Hematopoietic multipotent progenitor cell treated with erythropoietin and hydrocortisone succinate and interleukin-3 and kit ligand, for 4 days (in vitro differentiated cells): ENCODE data around the gene FGF21.
A peak's percentile ranks its signal among the peaks of the same experiment; 100 is the strongest.
"Not testable (repeated sequence)": the region's sequence is repeated elsewhere in the genome, so short reads cannot be mapped to it uniquely, and the experiment has no call there.

Experiments
- DNase-seq: peaks from one replicate; pipeline ENCODE4 v3.0.0-alpha.2; 2015

The FGF21 gene, protein sequence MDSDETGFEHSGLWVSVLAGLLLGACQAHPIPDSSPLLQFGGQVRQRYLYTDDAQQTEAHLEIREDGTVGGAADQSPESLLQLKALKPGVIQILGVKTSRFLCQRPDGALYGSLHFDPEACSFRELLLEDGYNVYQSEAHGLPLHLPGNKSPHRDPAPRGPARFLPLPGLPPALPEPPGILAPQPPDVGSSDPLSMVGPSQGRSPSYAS

GRCh38 chr19:48755084-48755641, at the start of gene FGF21:
TSS of gene FGF21 (plus strand) at chr19:48755524. CDS start at chr19:48756237, 713 bp downstream.
- DNase-seq: no peak

DNA sequence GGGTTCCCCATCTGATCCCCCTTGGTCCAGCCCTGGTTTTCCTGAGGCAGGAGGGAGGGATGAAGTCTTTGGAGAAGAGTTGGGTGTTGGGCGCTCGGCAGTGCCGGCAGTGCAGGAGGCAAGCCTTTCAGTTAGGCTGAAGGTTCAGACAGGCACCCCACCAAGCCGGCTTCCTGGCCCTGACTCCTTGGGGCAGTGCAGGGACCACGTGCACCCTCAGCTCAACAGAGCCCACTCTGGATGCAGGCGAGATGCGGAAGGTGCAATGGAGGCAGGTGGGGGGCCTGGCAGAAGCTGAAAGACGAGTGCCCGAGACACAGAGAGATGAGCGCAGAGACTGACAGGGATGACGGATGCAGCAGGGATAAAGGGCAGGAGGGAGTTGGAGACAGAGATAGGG, 46.9 kb upstream of the FGF21 start:
- DNase-seq: no peak

GRCh38 chr19:48711106-48711662, 44.1 kb upstream of the FGF21 start:
- no peak for DNase-seq

DNA sequence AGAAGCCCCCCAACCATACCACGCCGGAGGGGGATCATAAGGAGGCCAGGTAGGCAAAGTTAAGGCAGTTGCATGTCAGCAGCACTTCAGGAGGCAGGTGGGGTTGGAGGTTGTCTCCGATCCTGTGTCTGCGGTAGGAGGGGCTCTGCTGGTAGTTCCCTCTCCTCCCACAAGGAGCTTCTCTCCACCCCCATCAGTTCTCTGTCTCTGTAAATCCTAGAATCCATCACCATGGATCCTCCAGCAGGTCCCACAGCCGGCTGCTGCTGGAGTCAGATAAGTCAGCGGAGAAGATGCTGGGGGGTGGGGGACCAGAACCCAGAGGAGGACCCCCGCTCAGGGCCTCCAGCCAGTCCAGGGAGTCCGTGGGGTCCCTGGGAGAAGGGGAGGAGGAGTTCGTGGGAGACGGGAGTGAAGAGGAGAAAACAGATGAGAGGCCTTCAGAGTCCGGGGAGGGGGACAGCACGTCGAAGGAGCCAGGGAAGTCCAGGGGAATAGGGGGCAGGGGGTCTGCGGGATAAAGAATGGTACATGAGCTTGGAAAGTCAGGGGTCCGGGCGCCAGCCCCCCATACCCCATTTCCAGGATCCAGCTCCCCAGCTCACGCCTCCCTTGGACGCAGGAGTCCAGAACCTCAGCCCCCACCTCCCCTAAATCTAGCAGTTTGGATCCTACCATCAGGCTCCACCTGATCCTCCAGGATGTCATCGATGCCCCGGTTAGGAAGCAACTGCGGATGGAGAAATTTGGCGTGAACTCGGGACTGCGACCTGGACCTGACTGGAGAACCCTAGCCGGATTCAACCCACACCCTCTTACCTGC, 42.1 kb upstream of the FGF21 start:
- peak; percentile 60 for DNase-seq

GRCh38 chr19:48713864-48714755, 41.2 kb upstream of the FGF21 start:
- peak; percentile 100 for DNase-seq

DNA sequence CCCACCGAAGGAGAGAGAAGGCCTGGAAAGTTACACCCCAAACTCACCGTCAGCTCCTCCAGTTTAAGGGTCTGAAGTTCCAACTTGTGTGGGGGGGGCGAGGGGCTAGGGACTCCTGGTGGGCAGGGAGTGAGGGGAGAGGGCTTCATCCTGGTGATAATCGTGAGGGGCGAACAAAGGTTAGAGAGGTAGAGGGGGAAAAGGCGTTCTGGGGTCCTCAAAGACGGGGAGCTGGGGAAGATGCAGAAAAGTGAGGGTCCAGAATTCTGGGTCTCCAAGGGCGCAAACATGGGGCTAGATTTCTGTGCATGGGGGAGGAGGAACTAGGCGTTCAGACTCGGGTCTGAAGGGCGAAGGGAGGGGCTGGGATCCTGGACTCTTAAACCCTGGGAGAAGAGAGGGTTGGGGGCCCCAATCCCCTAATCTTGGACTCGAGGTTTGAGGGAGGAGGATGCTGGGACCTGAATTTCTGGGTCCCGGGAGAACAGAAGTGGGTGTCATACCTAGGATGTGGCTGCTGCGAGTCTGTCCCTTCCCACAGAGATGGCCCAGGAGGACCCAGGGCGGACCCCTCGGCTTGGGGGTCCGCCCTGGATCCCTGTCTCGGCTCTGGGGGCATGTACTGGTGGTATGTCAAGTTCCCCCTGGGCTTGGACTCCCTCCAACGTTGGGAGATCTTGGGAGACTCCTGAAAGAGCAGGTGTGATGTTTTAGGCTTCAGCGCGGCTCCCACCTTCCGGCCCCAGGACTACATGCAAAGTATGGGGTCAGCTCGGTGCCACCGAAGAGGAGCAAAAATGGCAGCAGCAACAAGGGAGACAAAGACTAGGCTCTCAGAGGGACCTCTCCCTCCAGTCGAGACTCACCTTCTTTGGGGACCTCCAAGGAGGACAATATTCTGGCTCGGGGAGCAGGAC, 40.3 kb upstream of the FGF21 start:
- no peak for DNase-seq

DNA sequence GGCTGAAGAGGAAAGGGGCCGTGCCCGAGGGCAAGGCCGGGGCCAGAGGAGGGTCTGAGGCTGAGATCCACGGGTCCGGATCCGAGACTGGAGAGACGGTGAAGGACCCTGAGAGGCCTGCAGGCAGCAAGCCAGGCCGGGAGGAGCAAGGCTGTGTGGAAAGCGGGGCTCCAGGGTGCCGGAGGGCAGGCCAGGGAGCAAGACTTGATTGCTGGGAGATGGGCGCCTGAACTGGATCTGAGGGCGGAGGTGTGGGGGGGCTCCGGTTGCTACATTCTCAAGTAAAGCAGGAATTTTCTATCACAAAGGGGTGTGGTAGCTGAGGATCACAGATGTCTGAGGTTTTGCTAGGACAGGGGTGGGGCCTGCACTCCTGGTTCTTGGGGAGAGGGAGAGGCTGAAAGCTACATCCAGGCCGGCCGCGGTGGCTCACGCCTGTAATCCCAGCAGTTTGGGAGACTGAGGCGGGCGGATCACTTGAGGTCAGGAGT, 39.6 kb upstream of the FGF21 start:
- no peak for DNase-seq

DNA sequence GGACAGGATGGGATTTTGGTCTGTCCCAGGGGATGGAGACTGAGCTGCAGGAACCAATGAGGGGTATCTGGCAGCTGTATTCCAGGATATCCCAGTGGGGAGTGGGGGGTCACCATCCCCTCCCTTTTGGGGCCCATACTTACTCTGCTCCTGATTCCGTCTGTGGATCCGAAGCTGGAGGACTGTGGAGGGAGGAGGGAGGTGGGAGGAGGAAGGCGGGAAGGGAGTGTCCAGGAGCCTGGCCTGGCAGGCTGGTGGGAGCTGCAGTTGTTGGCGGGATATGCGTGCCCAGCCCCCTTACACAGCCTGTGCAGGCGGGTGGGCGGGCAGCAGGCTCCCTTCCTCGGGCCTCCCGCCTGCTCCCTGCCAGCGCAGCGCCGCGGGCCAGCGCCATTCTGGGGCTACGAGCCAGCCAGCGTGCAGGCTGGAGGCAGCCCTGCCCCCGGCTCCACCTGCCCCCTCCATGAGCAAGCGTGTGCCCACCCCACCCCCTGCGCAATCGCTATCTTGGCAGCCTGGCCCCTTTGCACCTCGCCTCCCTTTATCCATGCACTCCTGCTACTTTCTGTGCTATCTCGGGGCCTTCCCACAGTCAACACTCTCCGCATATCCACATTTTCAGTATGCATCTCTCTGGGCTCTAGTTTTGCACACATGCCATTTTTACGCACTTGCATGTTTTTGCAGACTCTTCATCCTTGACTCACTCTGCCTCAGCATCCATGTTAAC, 38.6 kb upstream of the FGF21 start:
- peak; percentile 52 for DNase-seq

DNA sequence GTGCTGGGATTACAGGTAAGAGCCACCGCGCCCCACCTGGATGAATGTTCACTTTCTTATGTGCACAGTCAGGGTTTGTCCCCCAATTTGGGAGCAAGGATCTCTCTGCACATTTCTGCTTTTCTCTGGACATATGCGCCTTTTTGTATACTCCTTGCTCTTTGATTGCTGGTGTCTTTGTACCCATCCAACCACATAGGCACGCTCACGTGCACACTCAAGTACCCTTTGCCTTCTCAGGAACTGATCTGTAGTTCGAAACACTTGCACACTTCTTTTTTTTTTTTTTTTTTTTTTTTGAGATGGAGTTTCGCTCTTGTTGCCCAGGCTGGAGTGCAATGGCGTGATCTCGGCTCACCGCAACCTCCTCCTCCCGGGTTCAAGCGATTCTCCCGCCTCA, 37.2 kb upstream of the FGF21 start:
- not testable (repeated sequence) for DNase-seq

- DNase-seq: no peak
Observed at GRCh38 chr19:48718711-48719231, 36.6 kb upstream of the FGF21 start.

GRCh38 chr19:48719263-48720171, 35.8 kb upstream of the FGF21 start, which contains the start of gene MAMSTR:
TSS of gene MAMSTR (minus strand) at chr19:48719725. CDS start at chr19:48719031, 694 bp downstream.
- no peak for DNase-seq

- no peak for DNase-seq
Observed at GRCh38 chr19:48720251-48720612, 35.1 kb upstream of the FGF21 start.

GRCh38 chr19:48720613-48721296, 34.6 kb upstream of the FGF21 start:
- DNase-seq: peak; percentile 99

DNA sequence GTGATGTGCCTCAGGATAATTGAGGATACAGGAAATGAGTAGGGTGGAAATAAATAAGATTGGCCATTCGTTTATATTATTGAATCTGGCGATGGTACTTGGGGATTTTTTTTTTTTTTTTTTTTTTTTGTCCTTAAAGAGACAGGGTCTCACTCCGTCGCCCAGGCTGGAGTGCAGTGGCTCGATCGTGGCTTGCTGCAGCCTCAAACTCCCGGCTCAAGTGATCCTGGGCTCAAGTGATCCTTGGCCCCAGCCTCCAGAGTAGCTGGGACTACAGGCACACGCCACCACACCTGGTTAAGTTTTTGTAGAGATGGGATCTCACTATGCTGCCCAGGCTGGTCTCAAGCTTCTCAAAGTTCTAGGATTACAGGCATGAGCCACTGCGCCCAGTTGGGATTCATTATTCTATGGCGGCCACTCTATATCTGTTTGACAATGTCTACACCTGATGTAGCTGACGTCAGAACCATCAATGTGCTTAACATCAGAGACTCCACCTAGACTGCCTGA, 33.1 kb upstream of the FGF21 start:
- DNase-seq: no peak

GRCh38 chr19:48724796-48725753, 30.2 kb upstream of the FGF21 start:
- DNase-seq: peak; percentile 95

GRCh38 chr19:48726556-48726955, 28.8 kb upstream of the FGF21 start:
- peak; percentile 65 for DNase-seq
